Stimulated activated effector memory CD8-positive, alpha-beta T cell treated with anti-CD3 and anti-CD28 coated beads, Interleukin-12 subunit alpha, Interleukin-12 subunit beta, amount 100 ng/mL, for 72 hours (primary cell): Measurements from ENCODE around the gene PHLDB1.

Experiments used
- ATAC-seq: fragments of 150-1000 bp; cut with Tn5 transposase; 2 replicates; pipeline ENCODE4 v1.10.0; 2021
- DNase-seq, 2 donors: peaks; one replicate each; pipeline ENCODE4 v3.0.0; 2021 to 2022; ENCODE audit warnings: low spot score in 2 of 2
- H3K27ac Mint-ChIP-seq: one replicate; pipeline ENCODE4 v1.8.0; 2022; ENCODE audit warnings: mild to moderate bottlenecking, mixed read lengths
- H3K36me3 Mint-ChIP-seq: one replicate; pipeline ENCODE4 v1.8.0; 2022; ENCODE audit warnings: mild to moderate bottlenecking, mixed read lengths
- H3K4me1 Mint-ChIP-seq: one replicate; pipeline ENCODE4 v1.8.0; 2022; ENCODE audit warnings: mixed read lengths
- H3K4me3 Mint-ChIP-seq: one replicate; pipeline ENCODE4 v1.8.0; 2022; ENCODE audit warnings: mild to moderate bottlenecking, mixed read lengths
- H3K9me3 Mint-ChIP-seq: one replicate; pipeline ENCODE4 v1.8.0; 2022; ENCODE audit warnings: mixed read lengths

The PHLDB1 gene

DNA sequence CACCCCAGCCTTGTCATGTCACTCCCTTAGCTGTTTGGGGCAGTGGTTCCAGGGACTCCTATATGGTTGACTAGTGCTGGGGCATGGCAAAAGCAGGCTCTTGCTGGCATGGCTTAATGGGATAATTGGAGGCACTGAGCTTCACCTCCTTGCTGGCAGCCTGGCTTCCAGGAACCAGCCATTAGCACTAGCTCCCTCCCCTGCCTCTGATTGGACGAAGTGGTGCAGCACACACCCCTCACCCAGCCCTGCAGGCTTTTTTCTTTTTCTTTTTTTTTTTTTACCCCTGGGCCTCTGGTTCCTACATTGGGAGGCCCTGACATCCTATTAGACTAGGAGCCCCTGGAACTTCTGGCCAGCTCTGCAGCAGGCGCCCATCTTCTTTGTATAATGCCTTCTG, 18.6 kb downstream of the PHLDB1 start:
- Mint-ChIP-seq H3K27ac (no peak overlapping the region), H3K4me1 (peaks cover 3% of the 10 kb centered on the region), H3K4me3 (no peak overlapping the region), H3K36me3 (no peaks in the 10 kb centered on the region), H3K9me3 (no peaks in the 10 kb centered on the region)
- no peak for ATAC-seq
- no peak for DNase-seq

DNA sequence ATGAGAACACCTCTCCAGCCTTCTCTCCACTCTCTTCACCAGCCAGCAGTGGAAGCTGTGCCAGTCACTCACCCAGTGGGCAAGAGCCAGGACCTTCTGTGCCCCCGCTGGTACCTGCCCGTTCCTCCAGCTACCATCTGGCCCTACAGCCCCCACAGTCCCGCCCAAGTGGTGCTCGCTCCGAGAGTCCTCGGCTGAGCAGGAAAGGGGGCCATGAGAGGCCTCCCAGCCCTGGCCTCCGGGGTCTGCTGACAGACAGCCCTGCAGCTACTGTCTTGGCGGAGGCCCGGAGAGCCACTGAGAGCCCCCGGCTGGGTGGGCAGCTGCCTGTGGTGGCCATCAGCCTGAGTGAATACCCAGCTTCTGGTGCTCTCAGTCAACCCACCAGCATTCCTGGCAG, 20.2 kb downstream of the PHLDB1 start:
- Mint-ChIP-seq H3K4me3 (no peak overlapping the region), H3K36me3 (no peaks in the 10 kb centered on the region), H3K9me3 (no peaks in the 10 kb centered on the region), H3K27ac (no peak overlapping the region), H3K4me1 (no peaks in the 10 kb centered on the region)
- no peak for ATAC-seq
- no peak for DNase-seq

DNA sequence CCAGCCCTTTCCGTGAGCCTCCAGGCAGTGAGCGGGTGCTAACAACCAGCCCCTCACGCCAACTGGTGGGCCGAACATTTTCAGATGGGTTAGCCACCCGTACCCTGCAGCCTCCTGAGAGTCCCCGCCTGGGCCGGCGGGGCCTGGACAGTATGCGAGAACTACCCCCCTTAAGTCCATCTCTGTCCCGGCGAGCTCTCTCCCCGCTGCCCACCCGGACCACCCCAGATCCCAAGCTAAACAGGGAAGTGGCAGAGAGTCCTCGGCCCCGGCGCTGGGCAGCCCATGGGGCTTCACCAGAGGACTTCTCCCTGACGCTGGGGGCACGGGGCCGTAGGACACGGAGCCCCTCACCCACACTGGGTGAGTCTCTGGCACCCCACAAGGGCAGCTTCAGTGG, 20.6 kb downstream of the PHLDB1 start:
- DNase-seq (no peak), ATAC-seq (no peak)
- H3K4me3 Mint-ChIP-seq: no peak overlapping the region
- H3K9me3 Mint-ChIP-seq: no peaks in the 10 kb centered on the region
- no peaks in the 10 kb centered on the region for H3K4me1 Mint-ChIP-seq
- no peak overlapping the region for H3K27ac Mint-ChIP-seq
- H3K36me3 Mint-ChIP-seq: no peaks in the 10 kb centered on the region

DNA sequence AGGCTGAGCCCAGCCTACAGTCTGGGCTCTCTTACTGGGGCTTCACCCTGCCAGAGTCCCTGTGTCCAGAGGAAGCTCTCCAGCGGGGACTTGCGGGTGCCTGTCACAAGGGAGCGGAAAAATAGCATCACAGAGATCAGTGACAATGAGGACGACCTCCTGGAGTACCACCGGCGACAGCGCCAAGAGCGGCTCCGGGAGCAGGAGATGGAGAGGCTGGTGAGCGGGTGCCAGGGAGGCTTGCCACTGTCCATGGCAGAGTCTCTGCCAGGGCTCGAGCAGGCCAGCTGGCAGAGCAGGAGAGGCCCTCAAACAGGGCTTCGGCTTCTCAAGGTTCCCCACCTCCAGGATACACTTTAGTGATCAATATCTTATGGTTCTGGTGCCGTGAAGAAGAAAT, 21.0 kb downstream of the PHLDB1 start:
- Mint-ChIP-seq H3K9me3 (no peaks in the 10 kb centered on the region), H3K4me3 (no peak overlapping the region), H3K36me3 (no peaks in the 10 kb centered on the region), H3K4me1 (no peaks in the 10 kb centered on the region), H3K27ac (no peak overlapping the region)
- no peak for DNase-seq
- no peak for ATAC-seq

DNA sequence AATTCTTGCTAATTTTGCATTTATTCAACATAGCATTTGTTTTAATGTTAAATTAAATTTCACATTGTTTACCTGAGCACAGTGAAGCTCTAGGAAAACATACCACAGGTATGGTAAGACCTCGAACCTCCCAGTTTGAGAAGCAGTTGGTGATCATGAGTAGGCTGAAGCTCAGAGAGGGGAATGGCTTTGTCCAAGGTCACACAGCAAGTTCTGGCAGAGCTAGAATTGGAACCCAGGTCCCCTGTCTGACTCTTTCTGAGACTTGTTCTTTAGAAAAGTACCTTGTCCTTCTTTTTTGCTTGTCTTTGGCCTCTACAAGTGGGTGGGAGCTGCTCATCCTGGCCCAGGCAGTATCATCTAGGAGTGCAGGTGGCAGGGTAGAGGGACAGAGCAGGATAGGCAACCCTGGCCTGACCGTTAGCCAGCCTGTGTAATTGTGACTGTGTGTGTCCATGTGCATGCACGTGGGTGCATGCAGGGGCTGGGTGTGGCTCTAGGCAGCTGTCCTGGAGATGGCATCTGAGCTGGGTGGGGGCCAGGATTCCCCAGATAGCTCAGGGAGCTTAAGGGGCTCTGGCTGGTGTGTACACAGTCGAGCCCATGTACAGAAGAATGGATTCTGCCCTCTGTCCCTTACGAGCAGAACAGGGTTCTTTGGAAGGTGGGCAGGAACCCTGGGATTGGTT, 21.6 kb downstream of the PHLDB1 start:
- Mint-ChIP-seq H3K9me3 (no peaks in the 10 kb centered on the region), H3K36me3 (no peaks in the 10 kb centered on the region), H3K4me1 (peaks cover 3% of the 10 kb centered on the region), H3K4me3 (no peak overlapping the region), H3K27ac (no peak overlapping the region)
- no peak for ATAC-seq
- DNase-seq: no peak

DNA sequence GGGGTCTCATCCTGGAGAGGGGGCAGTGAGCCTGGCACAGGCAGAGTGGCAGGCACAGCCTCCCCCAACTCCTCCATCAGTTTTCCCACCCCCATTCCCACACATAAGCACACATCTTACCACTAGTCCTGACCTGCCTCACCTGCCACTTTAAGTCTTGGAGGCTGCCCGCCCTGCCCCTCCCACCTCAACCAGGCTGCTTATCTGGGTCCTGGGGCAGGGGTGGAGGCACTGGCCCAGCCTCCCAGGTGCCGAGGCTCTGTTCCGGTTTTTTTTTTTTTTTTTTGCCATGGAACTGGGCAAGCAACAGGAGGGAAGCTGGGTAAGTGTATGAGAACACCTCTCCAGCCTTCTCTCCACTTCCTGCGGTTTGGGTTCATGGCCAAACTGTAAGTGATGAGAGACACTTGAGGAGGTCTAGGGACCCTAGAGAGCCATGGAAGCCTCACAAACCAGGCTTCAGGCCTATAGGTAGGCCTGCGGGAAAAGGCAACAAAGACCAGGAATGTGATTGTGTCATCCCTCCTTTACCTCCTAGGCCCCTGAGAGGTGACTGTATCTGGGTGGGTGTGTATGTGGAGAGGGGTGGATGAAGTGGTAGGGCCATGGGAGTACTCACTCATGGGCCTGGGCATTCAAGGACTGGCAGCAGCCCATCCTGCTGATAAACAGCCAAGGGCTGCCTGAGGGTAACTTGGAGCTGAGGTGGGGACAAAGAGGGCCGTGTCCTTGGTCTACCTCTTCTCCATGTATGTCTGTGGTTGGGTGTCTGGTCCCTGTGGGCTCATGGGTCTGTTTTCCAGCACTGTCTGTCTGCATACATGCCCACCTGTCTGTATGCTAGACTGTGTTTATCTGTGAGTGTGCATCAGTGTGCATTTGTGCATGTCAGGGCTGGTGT, 22.6 kb downstream of the PHLDB1 start:
- DNase-seq: no peak
- Mint-ChIP-seq H3K9me3 (no peaks in the 10 kb centered on the region), H3K4me1 (peaks cover 8% of the 10 kb centered on the region), H3K4me3 (no peak overlapping the region), H3K27ac (no peak overlapping the region), H3K36me3 (no peaks in the 10 kb centered on the region)
- no peak for ATAC-seq

DNA sequence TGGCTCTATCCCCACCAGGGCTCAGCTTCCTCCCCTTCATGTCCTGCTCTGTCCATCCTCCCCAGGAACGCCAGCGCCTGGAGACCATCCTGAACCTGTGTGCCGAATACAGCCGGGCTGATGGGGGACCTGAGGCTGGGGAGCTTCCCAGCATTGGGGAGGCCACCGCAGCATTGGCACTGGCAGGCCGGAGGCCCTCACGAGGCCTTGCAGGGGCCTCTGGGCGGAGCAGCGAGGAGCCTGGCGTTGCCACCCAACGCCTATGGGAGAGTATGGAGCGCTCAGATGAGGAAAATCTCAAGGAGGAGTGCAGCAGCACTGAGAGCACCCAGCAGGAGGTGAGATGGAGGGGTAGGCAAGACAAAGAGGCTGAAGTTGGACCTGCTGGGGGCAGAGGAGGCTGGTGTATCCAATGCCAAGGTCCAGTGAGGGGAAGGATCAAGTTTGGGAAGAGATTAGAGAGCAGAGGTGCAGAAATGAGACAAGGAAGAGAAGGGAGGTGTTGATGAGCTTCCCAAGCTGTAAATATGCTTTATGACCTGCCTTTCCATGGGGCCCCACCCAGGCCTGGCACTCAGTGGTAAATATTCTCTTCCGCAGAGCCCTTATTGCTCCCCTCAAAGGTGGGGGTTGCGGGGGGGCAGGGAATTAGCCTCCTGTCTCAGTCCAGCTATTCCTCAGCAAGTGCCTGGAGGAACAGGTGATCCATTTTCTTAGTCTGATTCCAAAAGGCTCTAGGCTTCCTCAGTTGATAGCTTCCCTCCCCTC, 23.9 kb downstream of the PHLDB1 start:
- ATAC-seq (no peak), DNase-seq (no peak)
- no peaks in the 10 kb centered on the region for H3K36me3 Mint-ChIP-seq
- no peaks in the 10 kb centered on the region for H3K9me3 Mint-ChIP-seq
- H3K4me1 Mint-ChIP-seq: peaks cover 8% of the 10 kb centered on the region
- no peak overlapping the region for H3K4me3 Mint-ChIP-seq
- no peak overlapping the region for H3K27ac Mint-ChIP-seq

DNA sequence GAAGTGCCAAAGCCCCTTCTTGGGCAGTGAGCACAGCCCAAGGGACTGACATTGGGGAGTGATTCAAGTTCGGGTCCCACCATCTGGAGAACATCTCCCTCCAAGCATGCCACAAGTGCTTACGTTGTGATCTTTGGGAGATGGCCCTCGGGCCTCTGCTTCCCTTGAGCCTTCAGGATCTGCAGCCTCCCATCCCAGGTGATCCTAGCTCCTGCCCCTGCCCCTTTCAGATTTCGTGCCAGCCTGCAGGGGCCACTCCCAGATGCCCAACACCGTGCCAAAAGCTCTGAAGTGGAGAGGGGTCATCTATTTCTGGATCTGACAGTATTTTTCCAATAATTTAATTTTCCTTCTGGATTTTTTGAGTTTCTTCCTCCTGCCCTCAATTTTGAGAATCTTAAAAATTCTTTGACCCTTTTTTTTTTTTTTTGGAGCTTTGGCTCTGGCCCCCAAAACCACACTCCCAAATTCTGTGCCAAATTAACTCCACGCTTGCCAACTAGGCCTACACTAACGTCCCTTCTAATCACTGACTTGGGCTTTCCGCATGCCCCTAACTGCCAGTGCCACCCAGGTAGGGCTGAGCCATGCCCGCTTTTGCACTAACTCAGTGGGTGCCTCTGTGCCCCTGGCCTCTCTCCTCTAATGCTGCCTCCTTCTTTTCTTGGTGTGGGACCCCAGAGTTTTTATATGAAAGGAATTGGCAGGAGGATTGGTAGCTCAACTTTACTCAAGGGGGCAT, 25.3 kb downstream of the PHLDB1 start:
- DNase-seq (no peak), ATAC-seq (no peak)
- Mint-ChIP-seq H3K27ac (no peak overlapping the region), H3K4me1 (peaks cover 8% of the 10 kb centered on the region), H3K36me3 (no peaks in the 10 kb centered on the region), H3K4me3 (no peak overlapping the region), H3K9me3 (no peaks in the 10 kb centered on the region)

DNA sequence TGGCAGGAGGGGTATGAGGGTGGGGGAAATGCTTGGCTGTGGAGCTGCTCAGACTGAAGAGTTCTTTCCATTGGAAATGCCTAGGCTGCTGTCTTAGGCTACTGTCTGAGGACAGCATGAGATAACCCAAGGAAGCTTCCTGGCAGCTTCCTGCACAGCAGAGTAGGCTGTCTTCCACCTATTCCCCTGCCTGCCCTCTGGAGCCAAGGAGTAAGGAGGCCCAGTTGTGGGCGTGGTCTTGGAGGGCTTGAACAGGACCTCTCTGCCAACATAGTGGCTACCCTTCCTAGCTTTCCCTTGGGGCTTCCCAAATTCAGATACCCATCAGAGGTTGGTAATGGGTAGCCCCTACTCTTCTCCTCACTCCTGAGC, 25.9 kb downstream of the PHLDB1 start:
- ATAC-seq: no peak
- Mint-ChIP-seq H3K27ac (no peak overlapping the region), H3K4me1 (peaks cover 8% of the 10 kb centered on the region), H3K4me3 (no peak overlapping the region), H3K9me3 (no peaks in the 10 kb centered on the region), H3K36me3 (no peaks in the 10 kb centered on the region)
- DNase-seq: no peak

DNA sequence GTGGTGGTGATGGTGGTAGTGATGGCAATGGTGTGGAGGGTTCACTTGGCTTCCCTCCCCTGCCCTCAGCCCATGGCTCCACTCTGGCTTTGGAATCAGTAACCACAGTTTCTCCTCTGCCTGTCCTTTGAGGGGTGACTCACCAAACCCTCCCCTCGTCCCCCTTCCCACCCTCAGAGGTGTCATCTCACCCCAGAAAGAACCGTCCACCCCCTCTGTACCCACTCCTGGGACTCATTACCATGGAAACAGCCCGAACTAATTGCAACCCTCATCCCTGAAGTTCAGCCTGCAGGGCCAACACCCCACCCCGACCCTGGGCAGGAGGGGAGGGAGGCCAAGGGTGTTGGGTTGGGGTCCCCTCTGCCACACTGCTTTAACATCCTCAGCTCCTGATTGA, 26.6 kb downstream of the PHLDB1 start:
- Mint-ChIP-seq H3K36me3 (no peaks in the 10 kb centered on the region), H3K9me3 (no peaks in the 10 kb centered on the region), H3K4me3 (no peak overlapping the region), H3K4me1 (peaks cover 8% of the 10 kb centered on the region), H3K27ac (no peak overlapping the region)
- no peak for DNase-seq
- ATAC-seq: no peak

DNA sequence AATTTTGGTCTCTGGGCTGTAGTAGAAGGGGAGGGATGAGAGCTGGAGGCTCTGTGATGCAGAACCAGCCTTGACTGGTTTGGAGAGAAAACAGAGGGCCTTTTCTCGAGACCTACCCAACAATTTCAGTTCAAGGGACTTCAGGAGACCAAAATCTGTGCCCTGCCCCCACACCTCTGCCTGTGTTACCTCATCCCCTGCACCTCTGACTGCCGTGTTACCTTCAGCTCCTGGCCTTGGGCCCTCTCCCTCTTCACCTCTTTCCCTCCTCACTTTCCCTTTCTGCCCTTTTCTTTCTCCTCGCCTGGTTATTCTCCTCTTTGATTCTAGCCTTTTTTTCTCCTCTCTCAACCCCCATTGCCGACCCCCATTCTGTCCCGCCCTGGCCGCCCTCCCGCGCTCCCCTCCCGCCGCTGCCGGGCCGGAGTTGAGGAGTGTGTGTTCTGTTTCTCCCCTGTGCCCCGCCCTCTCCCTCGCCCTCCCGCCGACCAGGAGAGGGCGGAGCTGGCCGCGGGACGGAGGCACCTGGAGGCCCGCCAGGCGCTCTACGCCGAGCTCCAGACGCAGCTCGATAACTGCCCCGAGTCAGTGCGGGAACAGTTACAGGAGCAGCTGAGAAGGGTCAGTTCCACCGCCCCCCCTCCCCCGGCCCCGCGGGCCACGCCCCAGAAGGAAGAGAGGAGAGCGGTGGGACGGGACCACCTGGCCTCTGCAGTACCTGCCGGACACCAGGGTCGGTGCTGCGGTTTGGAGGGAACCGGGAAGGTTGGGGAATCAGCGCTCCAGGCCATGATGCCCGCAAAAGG, 27.2 kb downstream of the PHLDB1 start:
- Mint-ChIP-seq H3K36me3 (no peaks in the 10 kb centered on the region), H3K9me3 (no peaks in the 10 kb centered on the region), H3K4me3 (no peak overlapping the region), H3K4me1 (peaks cover 8% of the 10 kb centered on the region), H3K27ac (no peak overlapping the region)
- DNase-seq (no peak), ATAC-seq (no peak)

DNA sequence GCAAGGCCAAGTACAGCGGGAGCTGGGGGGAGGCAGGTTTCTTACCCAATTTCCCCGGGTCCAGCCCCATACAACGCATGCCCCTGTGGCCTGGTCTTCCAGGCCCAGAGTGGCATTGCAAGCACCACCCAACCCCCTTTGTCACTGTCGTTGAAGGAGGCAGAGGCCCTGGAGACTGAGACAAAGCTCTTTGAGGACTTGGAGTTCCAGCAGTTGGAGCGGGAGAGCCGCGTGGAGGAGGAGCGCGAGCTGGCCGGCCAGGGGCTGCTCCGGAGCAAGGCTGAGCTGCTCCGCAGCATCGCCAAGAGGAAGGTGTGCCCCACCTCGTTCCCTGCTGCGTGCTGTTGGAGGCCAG, 27.8 kb downstream of the PHLDB1 start:
- ATAC-seq (no peak), DNase-seq (no peak)
- no peaks in the 10 kb centered on the region for H3K36me3 Mint-ChIP-seq
- H3K27ac Mint-ChIP-seq: no peak overlapping the region
- no peak overlapping the region for H3K4me3 Mint-ChIP-seq
- H3K9me3 Mint-ChIP-seq: no peaks in the 10 kb centered on the region
- peaks cover 8% of the 10 kb centered on the region for H3K4me1 Mint-ChIP-seq

DNA sequence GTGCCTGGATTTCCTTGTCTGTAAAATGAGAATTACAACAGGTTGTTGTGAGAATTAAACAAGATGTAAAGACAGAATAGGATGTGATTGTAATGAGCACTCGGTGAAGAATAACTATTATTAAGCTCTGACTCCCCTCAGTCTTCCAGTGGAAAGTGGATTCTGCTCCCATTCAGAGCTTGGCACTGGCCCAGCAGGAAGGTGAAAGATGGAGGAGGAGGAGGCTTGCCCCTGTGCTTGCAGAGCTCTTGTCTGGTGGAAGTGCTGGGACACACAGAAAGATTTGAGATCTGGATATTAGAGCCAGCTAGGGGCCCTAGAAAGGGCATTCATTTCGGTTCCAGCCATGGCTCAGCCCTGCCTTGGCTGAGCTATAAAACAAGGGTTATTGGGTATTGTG, 28.2 kb downstream of the PHLDB1 start:
- ATAC-seq (no peak), DNase-seq (no peak)
- no peaks in the 10 kb centered on the region for H3K36me3 Mint-ChIP-seq
- no peak overlapping the region for H3K27ac Mint-ChIP-seq
- no peak overlapping the region for H3K4me3 Mint-ChIP-seq
- H3K9me3 Mint-ChIP-seq: no peaks in the 10 kb centered on the region
- peaks cover 8% of the 10 kb centered on the region for H3K4me1 Mint-ChIP-seq

DNA sequence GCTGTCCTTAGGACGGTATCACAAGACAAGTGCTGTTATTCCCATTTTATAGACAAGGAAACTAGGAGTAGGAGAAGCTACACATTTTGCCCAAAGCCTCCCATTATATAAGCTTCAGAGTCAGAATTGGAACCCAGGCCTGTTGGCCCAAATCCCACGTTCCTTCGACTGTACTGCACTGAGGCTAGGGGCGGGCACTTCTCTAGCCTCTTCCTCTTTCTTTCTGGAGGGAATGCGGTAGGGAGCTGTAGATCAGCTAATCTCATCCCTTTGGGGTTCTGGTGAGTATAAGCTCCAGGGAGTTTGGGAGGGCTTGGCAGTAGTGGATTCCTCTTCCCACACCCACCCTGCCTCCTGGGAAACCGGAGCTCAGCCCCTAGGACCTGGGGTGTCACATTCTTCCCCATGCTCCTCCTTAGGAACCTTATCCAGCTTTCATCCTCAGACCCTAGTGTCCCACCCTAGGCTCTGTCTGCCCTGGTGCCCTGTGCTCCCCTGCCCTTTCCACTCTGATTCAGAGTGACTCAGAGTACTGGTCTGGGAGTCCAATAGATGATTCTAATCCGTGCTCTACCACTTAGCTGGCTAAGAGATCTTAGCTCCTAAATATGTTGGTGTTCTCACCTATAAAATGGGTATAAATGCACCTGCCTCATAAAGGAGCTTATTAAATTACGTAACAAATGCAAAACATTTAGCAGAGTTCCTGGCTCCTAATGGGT, 29.3 kb downstream of the PHLDB1 start:
- H3K9me3 Mint-ChIP-seq: no peaks in the 10 kb centered on the region
- DNase-seq (no peak), ATAC-seq (no peak)
- H3K36me3 Mint-ChIP-seq: no peaks in the 10 kb centered on the region
- H3K27ac Mint-ChIP-seq: no peak overlapping the region
- peaks cover 8% of the 10 kb centered on the region for H3K4me1 Mint-ChIP-seq
- no peak overlapping the region for H3K4me3 Mint-ChIP-seq
